Measurements from ENCODE around the gene OSBP2.

Gene OSBP2

GRCh38 chr22:30843245-30843644 is 148.6 kb downstream of the OSBP2 start:
- DNase-seq = no peak
- no peak for ATAC-seq

DNA sequence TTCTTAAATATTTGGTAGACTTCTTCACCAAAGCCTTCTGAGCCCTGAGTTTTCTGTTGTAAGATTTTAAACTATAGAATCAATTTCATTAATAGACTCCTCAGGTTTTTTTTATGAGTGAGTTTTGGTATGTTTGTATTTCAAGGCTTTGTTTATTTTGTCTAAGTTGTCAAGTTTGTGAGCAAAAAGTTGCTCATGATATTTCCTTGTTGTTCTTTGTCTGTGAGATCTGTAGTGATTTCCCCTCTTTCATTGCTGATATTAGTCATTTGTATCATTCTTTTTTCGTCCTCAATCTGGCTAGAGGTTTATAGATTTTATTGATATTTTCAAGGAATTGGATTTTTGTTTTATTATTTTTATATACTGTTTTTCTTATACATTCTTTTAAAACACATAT is 152.9 kb downstream of the OSBP2 start:
- ATAC-seq (no peak), DNase-seq (no peak)

GRCh38 chr22:30855266-30855665 is 160.6 kb downstream of the OSBP2 start:
- DNase-seq (no peak), ATAC-seq (no peak)

- no peak for DNase-seq
- no peak for ATAC-seq
Observed at GRCh38 chr22:30855677-30856518, 161.2 kb downstream of the OSBP2 start.

DNA sequence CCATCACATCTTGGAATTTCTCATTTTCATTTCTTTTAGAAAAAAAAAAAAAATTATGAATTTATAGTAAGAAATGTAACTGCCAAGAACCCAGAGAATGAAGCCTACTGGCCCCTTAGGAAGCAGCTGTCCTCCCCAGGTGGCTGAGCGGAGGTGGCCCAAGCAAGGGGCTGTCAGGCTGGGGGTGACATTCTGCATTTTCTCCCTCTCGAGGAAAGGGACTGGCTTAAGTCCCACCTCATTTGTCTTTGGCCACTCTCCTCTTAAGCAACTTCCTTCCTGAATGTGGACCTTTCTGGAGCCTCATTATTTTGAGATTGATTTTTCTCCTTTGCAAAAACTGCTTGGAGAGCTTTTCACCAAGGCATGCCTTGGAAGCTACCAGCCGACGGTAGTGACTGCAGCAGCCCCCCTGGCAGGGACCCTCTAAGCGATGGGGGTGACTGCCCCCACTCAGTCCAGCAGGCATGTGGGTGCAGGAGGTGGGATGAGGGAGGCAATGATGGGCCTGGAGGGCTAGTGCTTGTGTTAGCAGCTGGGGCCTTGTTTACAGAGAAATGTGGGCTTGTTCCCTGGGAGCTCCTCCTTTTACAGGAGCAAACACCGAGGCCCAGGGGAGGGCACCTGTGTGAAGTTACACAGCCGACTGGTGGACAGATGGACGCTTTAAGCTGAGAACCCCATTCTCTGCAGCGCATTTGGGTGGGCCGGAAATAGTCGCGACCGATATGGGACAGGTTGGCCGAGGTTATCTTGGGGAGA is 162.2 kb downstream of the OSBP2 start:
- ATAC-seq (no peak), DNase-seq (no peak)

DNA sequence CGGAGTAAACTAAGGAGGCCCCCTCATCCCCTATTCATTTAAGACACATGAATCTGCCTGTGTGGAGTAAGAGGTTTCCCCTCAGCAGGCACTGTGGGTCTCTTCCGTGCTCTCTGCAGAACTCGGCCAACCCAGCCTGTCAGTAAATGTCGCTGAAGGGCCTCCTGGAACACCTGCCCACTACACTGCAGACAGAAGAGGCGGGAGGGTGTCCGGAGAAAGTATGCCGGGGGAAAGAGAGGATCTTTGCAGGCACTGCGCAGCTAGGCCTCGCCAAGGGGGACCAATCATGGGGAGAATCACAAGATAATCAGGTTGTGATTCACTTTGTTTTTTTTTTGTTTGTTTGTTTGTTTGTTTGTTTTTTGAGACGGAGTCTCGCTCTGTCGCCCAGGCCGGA is 163.1 kb downstream of the OSBP2 start:
- ATAC-seq (no peak), DNase-seq (no peak)

DNA sequence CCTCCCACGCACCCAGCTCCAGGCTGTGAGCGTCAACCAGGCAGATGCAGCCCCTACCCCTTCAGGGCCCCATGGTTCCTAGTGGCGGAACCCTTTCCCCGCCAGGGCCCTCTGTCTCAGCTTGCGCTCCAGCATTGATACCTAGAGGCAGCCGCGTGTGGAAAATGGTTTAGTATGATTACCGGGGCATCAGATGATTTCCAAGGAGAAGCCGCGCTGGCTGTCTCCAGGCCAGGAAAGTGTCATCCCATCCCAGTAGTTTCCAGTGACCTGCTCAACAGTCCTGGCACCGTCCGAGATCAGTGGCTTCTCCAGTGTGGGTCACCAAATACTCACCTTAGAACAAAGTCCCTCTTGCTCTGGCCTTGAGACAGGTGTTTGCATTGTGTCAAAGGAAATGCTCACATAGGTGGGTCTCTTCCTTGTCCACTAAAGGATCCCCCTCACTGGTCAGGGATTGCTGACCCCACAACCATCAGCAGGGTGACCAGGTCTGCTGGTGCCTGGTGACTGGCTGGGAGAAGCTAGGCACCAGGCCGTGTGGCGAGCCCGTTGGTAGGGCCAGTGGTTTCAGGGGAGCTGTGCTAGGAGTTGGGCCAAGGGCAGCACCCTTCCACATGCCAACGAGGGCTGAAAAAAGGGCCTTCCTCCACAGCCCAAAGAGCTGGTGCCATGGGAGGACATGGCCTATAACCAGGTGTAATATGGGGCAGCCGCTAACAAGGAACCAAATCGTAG is 164.5 kb downstream of the OSBP2 start:
- DNase-seq = no peak
- no peak for ATAC-seq

- no peak for ATAC-seq
- no peak for DNase-seq
Observed at GRCh38 chr22:30859714-30860095, 165.0 kb downstream of the OSBP2 start.

- DNase-seq (no peak), ATAC-seq (peak; percentile 19)
Observed at GRCh38 chr22:30860176-30861105, 165.8 kb downstream of the OSBP2 start.

DNA sequence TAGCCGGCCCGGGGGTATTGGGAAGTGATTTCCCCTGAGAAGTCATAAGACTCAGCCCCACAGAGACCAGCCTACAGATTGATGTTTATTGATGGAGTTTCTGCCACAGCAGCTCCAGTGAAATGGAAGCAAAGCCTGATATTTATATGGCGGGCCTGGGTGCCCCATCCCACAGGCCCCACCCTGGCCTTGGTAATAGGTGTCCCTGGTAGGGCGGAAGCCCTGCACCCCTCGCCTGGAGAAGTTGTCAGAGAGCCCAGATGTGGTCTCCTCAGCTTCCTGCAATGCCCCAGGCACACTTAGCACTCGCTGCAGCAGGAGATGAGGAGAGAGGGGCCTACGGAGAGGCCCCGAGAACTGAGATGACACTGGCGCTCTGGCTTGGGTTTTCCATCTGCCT is 166.5 kb downstream of the OSBP2 start:
- ATAC-seq (no peak), DNase-seq (no peak)

GRCh38 chr22:30861688-30862552 is 167.2 kb downstream of the OSBP2 start:
- no peak for ATAC-seq
- no peak for DNase-seq

GRCh38 chr22:30863081-30863833 is 168.6 kb downstream of the OSBP2 start:
- DNase-seq = no peak
- ATAC-seq = no peak

GRCh38 chr22:30864441-30865420 is 170.1 kb downstream of the OSBP2 start:
- DNase-seq (no peak), ATAC-seq (no peak)

GRCh38 chr22:30865656-30866055 is 171.0 kb downstream of the OSBP2 start:
- DNase-seq (no peak), ATAC-seq (no peak)

- DNase-seq = no peak
Observed at GRCh38 chr22:30866216-30866615, 171.5 kb downstream of the OSBP2 start.

GRCh38 chr22:30866811-30867271 is 172.2 kb downstream of the OSBP2 start:
- ATAC-seq = no peak
- no peak for DNase-seq

More at GRCh38 chr22:30866216-30866615, 171.5 kb downstream of the OSBP2 start:
- no peak for ATAC-seq

GRCh38 chr22:30867746-30868662 is 173.3 kb downstream of the OSBP2 start:
- DNase-seq (no peak), ATAC-seq (no peak)
